ENCODE data around the gene RPL28. TPM values are rescaled to one million over a fixed set of nuclear protein-coding genes. Genes with fewer than 3 reads are reported as not detected.

Gene RPL28
- total RNA-seq, 1 donor from 2014 or later: 2,000 TPM

- Mint-ChIP-seq H3K36me3 (ENCODE audit: unreplicated experiment) (no peaks in the 10 kb centered on the region), H3K27me3 (ENCODE audit: unreplicated experiment) (peaks cover 19% of the 10 kb centered on the region), H3K4me1 (ENCODE audit: unreplicated experiment) (peaks cover 11% of the 10 kb centered on the region), H3K27ac (ENCODE audit: unreplicated experiment) (no peak overlapping the region), H3K4me3 (ENCODE audit: unreplicated experiment) (no peak overlapping the region), H3K9me3 (ENCODE audit: unreplicated experiment) (no peaks in the 10 kb centered on the region)
- TF ChIP-seq CTCF (IDR thresholded peaks at IDR 0.05): no peak
- no peak for DNase-seq (ENCODE audit: extremely low spot score, unreplicated experiment)
These were observed 26.5 kb upstream of the RPL28 start for GRCh38 chr19:55358943-55359908.

- Mint-ChIP-seq H3K36me3 (ENCODE audit: unreplicated experiment) (no peaks in the 10 kb centered on the region), H3K4me1 (ENCODE audit: unreplicated experiment) (peaks cover 13% of the 10 kb centered on the region), H3K4me3 (ENCODE audit: unreplicated experiment) (no peak overlapping the region), H3K27ac (ENCODE audit: unreplicated experiment) (no peak overlapping the region), H3K27me3 (ENCODE audit: unreplicated experiment) (peaks cover 10% of the 10 kb centered on the region), H3K9me3 (ENCODE audit: unreplicated experiment) (no peaks in the 10 kb centered on the region)
- TF ChIP-seq CTCF (IDR thresholded peaks at IDR 0.05): no peak
- DNase-seq (ENCODE audit: extremely low spot score, unreplicated experiment): no peak
These were observed 24.8 kb upstream of the RPL28 start for GRCh38 chr19:55360902-55361301.

- H3K27ac Mint-ChIP-seq (ENCODE audit: unreplicated experiment): no peak overlapping the region
- TF ChIP-seq CTCF (IDR thresholded peaks at IDR 0.05): no peak
- no peaks in the 10 kb centered on the region for H3K9me3 Mint-ChIP-seq (ENCODE audit: unreplicated experiment)
- peaks cover 13% of the 10 kb centered on the region for H3K4me1 Mint-ChIP-seq (ENCODE audit: unreplicated experiment)
- DNase-seq (ENCODE audit: extremely low spot score, unreplicated experiment): no peak
- no peaks in the 10 kb centered on the region for H3K36me3 Mint-ChIP-seq (ENCODE audit: unreplicated experiment)
- peaks cover 3% of the 10 kb centered on the region for H3K27me3 Mint-ChIP-seq (ENCODE audit: unreplicated experiment)
- H3K4me3 Mint-ChIP-seq (ENCODE audit: unreplicated experiment): no peak overlapping the region
These were observed 23.4 kb upstream of the RPL28 start for GRCh38 chr19:55362174-55362989.

GRCh38 chr19:55362990-55363716 lies 22.6 kb upstream of the RPL28 start, which contains the start of gene GARIN5B:
Gene GARIN5B, minus strand, starts transcription at chr19:55363260. Its CDS starts 194 bp downstream, at chr19:55363066.
- Mint-ChIP-seq H3K4me1 (ENCODE audit: unreplicated experiment) (peaks cover 13% of the 10 kb centered on the region), H3K27ac (ENCODE audit: unreplicated experiment) (peak within 1 kb of the TSS; percentile 34), H3K27me3 (ENCODE audit: unreplicated experiment) (no peaks in the 10 kb centered on the region), H3K9me3 (ENCODE audit: unreplicated experiment) (no peaks in the 10 kb centered on the region), H3K36me3 (ENCODE audit: unreplicated experiment) (no peaks in the 10 kb centered on the region), H3K4me3 (ENCODE audit: unreplicated experiment) (no peak within 1 kb of the TSS)
- no peak for TF ChIP-seq CTCF (IDR thresholded peaks at IDR 0.05)
- no peak for DNase-seq (ENCODE audit: extremely low spot score, unreplicated experiment)
